ENCODE data around the gene TTC24. TPM values are rescaled to one million over a fixed set of nuclear protein-coding genes. Genes with fewer than 3 reads are reported as not detected.

The TTC24 gene
- total RNA-seq, 1 donor from 2014 or later = not detected

DNA sequence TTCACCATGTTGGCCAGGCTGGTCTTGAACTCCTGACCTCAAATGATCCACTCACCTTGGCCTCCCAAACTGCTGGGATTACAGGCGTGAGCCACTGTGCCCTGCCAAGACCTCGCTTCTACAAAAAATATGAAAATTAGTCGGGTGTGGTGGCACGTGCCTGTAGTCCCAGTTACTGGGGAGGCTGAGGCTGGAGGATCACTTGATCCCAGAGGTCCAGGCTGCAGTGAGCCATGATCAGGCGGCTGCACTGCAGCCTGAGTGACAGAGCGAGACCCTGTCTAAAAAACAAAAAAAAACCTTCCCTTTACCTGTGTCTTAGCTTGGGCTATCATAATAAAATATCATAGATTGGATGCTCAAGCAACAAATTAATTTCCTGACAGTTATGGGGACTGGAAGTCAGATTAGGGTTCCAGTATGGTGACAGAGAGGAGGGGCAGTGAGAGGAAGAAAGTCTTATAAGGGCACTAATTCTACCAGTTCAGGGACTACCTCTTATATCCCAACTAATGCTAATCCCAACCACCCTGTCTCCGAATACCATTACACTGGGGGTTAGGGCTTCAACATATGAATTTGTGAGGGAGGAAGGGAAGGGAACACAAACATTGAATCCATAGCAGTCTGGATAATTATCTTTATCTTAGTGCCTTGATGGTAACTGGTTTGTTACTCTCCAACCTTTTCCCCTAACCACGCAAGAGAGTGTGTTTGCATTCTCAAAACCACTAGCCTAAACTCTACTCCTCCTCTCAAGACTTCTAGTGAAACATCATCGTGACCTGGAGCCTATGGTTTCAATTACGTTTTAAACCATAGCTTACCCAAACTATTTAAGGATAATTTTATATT lies 11.0 kb downstream of the TTC24 start:
- Histone ChIP-seq H3K4me1 (peaks cover 20% of the 10 kb centered on the region), H3K27me3 (no peaks in the 10 kb centered on the region), H3K9me3 (no peaks in the 10 kb centered on the region), H3K36me3 (peaks cover 0 to 13% of the 10 kb centered on the region in 2 donors), H3K27ac (peak overlapping the region; percentile 84), H3K4me3 (peak overlapping the region in 1 of 2 donors; percentile 81)
- TF ChIP-seq, protein P1, sequence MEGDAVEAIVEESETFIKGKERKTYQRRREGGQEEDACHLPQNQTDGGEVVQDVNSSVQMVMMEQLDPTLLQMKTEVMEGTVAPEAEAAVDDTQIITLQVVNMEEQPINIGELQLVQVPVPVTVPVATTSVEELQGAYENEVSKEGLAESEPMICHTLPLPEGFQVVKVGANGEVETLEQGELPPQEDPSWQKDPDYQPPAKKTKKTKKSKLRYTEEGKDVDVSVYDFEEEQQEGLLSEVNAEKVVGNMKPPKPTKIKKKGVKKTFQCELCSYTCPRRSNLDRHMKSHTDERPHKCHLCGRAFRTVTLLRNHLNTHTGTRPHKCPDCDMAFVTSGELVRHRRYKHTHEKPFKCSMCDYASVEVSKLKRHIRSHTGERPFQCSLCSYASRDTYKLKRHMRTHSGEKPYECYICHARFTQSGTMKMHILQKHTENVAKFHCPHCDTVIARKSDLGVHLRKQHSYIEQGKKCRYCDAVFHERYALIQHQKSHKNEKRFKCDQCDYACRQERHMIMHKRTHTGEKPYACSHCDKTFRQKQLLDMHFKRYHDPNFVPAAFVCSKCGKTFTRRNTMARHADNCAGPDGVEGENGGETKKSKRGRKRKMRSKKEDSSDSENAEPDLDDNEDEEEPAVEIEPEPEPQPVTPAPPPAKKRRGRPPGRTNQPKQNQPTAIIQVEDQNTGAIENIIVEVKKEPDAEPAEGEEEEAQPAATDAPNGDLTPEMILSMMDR (IDR thresholded peaks at IDR 0.05) = no peak
- TF ChIP-seq POLR2A (IDR thresholded peaks at IDR 0.05) (no peak), POLR2AphosphoS5 (IDR thresholded peaks at IDR 0.05; ENCODE audit: insufficient read depth in 1 of 2, low read depth in 1 of 2) (no peak)
- intact Hi-C loops (cut with DNase I) = no loop called here
- no peak for DNase-seq (ENCODE audit: extremely low spot score in 2 of 2)

GRCh38 chr1:156591181-156591431 lies 11.6 kb downstream of the TTC24 start:
- peak overlapping the region; percentile 65 to 81 for H3K4me3 ChIP-seq
- TF ChIP-seq, protein P1 (IDR thresholded peaks at IDR 0.05) = no peak
- TF ChIP-seq POLR2A (IDR thresholded peaks at IDR 0.05) (no peak), POLR2AphosphoS5 (IDR thresholded peaks at IDR 0.05; ENCODE audit: insufficient read depth in 1 of 2, low read depth in 1 of 2) (no peak)
- no peaks in the 10 kb centered on the region for H3K27me3 ChIP-seq
- no peaks in the 10 kb centered on the region for H3K9me3 ChIP-seq
- H3K4me1 ChIP-seq = peaks cover 20% of the 10 kb centered on the region
- H3K36me3 ChIP-seq = peaks cover 0 to 19% of the 10 kb centered on the region in 2 donors
- DNase-seq (ENCODE audit: extremely low spot score in 2 of 2) = no peak
- intact Hi-C loops (cut with DNase I) = no loop called here
- H3K27ac ChIP-seq = peak overlapping the region; percentile 84

DNA sequence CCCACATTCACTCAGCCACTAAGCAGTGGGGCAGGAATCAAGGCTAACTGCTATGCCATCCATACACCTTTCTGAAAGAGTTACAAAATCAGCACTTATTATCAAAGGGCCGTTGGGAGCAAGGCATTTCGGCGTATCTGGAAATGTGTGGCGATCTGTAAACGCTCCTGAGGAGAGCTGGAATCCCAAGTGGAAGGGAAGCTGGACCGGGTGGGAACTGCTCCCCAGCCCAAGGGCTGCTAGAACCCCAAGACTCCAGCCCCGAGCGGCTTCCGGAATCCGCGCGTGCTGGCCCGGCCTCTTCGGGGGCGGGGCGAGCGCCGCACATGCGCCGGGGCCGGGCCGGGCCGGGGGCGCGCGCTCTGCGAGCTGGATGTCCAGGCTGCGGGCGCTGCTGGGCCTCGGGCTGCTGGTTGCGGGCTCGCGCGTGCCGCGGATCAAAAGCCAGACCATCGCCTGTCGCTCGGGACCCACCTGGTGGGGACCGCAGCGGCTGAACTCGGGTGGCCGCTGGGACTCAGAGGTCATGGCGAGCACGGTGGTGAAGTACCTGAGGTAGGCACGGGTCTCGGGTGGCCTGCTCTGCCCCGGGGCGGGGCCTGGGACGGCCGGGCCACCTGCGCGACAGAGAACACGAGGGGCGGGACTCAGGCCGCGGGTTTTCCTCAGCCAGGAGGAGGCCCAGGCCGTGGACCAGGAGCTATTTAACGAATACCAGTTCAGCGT lies 12.1 kb downstream of the TTC24 start, which contains the start of gene NAXE:
TSS of gene NAXE (plus strand) at position 345 of the 726 bp plus-strand sequence. CDS start at position 374, 29 bp downstream.
- peak within 1 kb of the TSS; percentile 84 for H3K27ac ChIP-seq
- peaks cover 20% of the 10 kb centered on the region for H3K4me1 ChIP-seq
- peak within 1 kb of the TSS; percentile 65 to 81 for H3K4me3 ChIP-seq
- TF ChIP-seq, protein P1 (IDR thresholded peaks at IDR 0.05) = no peak
- TF ChIP-seq POLR2AphosphoS5 (IDR thresholded peaks at IDR 0.05; ENCODE audit: insufficient read depth in 1 of 2, low read depth in 1 of 2) (peak; percentile 14 to 73), POLR2A (IDR thresholded peaks at IDR 0.05) (peak in 1 of 2 donors; percentile 43)
- no peak for DNase-seq (ENCODE audit: extremely low spot score in 2 of 2)
- intact Hi-C loops (cut with DNase I) = no loop called here
- H3K9me3 ChIP-seq = no peaks in the 10 kb centered on the region
- no peaks in the 10 kb centered on the region for H3K27me3 ChIP-seq
- H3K36me3 ChIP-seq = peaks cover 0 to 23% of the 10 kb centered on the region in 2 donors

DNA sequence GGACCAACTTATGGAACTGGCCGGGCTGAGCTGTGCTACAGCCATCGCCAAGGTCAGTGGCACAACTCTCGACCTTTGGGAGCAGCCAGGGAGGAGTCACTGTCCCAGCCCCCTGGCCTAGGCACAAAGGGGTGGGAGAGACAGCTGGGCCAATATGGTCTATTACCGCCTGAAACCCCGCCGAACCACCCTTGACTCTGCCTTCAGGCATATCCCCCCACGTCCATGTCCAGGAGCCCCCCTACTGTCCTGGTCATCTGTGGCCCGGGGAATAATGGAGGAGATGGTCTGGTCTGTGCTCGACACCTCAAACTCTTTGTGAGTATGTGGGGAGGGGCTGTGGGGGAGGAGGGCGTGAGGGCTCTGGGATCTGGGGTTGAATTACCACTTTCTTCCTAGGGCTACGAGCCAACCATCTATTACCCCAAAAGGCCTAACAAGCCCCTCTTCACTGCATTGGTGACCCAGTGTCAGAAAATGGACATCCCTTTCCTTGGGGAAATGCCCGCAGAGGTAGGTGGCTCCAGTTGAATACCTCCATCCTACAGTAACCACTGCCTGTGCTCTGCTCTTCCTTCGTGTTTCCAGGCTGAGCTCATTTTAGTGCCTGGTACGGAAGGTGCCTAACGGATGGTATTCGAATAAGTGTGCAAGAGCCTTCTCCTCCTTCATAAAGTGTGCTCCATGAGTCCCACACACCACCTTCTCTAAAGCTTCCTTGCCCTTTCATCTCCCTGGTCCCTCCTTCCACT lies 12.8 kb downstream of the TTC24 start:
- Histone ChIP-seq H3K27me3 (no peaks in the 10 kb centered on the region), H3K36me3 (peaks cover 0 to 28% of the 10 kb centered on the region in 2 donors), H3K4me1 (peaks cover 20% of the 10 kb centered on the region), H3K4me3 (peak overlapping the region; percentile 65 to 81), H3K27ac (peak overlapping the region; percentile 84), H3K9me3 (no peaks in the 10 kb centered on the region)
- intact Hi-C loops (cut with DNase I) = no loop called here
- DNase-seq (ENCODE audit: extremely low spot score in 2 of 2) = no peak
- TF ChIP-seq POLR2A (IDR thresholded peaks at IDR 0.05) = no peak

GRCh38 chr1:156592910-156593660 lies 13.6 kb downstream of the TTC24 start:
- Histone ChIP-seq H3K27me3 (no peaks in the 10 kb centered on the region), H3K36me3 (peaks cover 0 to 36% of the 10 kb centered on the region in 2 donors), H3K4me1 (peaks cover 20% of the 10 kb centered on the region), H3K4me3 (no peak overlapping the region), H3K9me3 (no peaks in the 10 kb centered on the region), H3K27ac (no peak overlapping the region)
- TF ChIP-seq, protein P1 (IDR thresholded peaks at IDR 0.05) = no peak
- TF ChIP-seq POLR2A (IDR thresholded peaks at IDR 0.05) (no peak), POLR2AphosphoS5 (IDR thresholded peaks at IDR 0.05; ENCODE audit: insufficient read depth in 1 of 2, low read depth in 1 of 2) (no peak)
- DNase-seq (ENCODE audit: extremely low spot score in 2 of 2) = no peak
- intact Hi-C loops (cut with DNase I) = no loop called here
